KOPT-K1 (cell line): ENCODE data around the gene CPM.

Source experiments
- H3K27ac ChIP-seq: fragments of 200-600 bp; sonication (generic); 2 replicates; pipeline ENCODE4 v1.5.1; 2016; ENCODE audit warnings: antibody characterized with exemption, mild to moderate bottlenecking, low read depth, low read length; ENCODE audit not compliant: poor library complexity, severe bottlenecking
- H3K36me3 ChIP-seq: fragments of 200-600 bp; sonication (generic); 2 replicates; pipeline ENCODE4 v1.5.1; 2017; ENCODE audit warnings: antibody characterized with exemption, mild to moderate bottlenecking, low read length, moderate library complexity; ENCODE audit not compliant: insufficient read depth
- H3K9me3 ChIP-seq: fragments of 200-600 bp; sonication (generic); 2 replicates; pipeline ENCODE4 v1.5.1; 2017; ENCODE audit warnings: antibody characterized with exemption, low read length, mild to moderate bottlenecking; ENCODE audit not compliant: insufficient read depth, poor library complexity, severe bottlenecking

CPM gene

DNA sequence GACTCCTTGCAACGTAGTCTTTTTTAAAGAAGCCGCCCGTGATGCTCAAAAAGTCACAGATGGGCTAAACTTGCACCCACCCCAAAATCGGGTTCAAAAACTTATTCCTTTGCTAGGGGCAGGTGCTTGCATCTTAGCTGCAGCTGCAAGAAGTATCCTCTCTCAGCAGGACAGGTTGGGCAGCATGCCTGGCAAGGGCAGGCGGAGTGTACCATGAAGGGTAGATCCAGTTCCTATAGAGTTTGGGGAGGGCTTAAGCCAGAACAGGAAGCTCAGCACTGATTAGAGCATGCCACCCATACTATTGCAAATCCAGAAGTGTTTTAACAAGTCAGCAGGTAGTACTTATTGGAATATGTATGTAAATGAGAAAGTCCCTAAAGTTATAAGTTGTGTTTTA lies 48.7 kb downstream of the CPM start:
- Histone ChIP-seq H3K9me3 (no peaks in the 10 kb centered on the region), H3K36me3 (no peaks in the 10 kb centered on the region), H3K27ac (no peak overlapping the region)

DNA sequence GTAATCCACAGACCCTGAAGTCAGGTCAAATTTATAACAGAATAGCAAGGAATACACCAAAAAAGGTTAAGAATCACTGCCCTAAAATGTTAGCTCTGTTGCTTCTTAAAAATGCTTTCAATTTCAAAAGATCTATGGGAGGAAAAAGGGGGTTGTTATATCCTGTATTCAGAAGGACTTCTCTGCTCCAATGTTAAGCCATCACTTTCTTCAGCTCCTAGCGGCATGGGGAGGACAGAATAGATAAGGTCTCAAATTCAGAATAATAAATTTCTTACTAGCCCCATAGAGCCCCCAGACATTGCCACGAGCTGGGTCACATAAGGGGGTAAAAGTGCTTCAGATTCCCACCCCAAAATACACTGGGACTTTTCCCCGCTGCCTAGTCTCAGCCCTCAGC lies 49.8 kb downstream of the CPM start:
- no peaks in the 10 kb centered on the region for H3K36me3 ChIP-seq
- H3K27ac ChIP-seq = no peak overlapping the region
- H3K9me3 ChIP-seq = peaks cover 8% of the 10 kb centered on the region

DNA sequence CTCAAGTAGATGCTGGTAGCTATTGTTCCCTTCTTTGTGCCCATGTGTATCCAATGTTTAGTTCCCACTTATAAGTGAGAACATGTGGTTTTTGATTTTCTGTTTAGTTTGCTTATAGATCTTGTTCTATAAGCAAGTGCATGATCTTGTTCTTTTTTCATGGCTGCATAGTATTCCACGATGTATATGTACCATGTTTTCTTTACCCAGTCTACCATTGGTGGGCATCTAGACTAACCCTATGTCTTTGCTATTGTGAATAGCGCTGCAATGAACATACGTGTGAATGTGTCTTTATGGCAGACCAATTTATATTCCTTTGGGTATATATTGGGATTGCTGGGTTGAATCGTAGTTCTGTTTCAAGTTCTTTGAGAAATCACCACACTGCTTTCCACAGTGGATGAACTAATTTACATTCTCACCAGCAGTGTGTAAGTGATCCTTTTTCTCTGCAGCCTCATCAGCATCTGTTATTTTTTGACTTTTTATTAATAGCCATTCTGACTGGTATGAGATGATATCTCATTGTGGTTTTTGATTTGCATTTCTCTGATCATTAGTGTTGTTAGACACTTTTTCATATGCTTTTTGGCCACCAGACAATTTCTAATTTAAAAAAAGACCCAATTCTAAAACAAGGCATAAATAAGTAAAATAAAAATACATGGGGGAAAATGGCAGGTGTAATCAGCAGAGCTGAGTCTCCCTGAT lies 50.6 kb downstream of the CPM start:
- peaks cover 8% of the 10 kb centered on the region for H3K9me3 ChIP-seq
- no peak overlapping the region for H3K27ac ChIP-seq
- no peaks in the 10 kb centered on the region for H3K36me3 ChIP-seq

DNA sequence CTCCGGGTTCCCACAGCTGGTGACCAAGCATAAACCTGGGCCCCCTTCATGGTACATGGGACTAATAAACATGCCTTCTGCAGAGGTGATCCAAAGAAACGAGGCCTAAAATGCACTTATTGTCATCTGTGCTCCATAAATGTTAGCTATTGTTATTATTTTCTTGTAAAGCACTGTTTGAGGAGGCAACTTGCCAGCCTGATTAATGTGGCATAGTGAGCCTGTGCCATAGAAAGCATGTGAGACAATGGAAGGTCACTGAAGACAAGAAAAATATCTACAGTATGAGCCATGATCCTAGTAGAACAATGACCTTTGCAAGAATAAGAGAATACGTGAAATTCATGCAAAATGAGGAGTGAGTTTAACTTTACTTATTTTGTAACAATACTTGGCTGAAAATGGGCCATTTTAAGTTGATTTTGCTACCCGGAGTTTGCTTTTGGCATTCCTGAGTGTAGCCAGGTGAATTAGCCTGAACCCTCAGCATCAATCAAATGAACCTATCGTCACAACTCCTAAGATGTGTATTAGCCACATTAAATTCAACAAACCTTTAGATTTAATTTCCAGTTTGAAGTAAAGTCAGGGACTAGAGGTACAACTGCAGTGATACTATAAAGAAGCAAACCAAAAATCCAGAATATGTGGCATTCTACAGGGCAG lies 52.2 kb downstream of the CPM start:
- Histone ChIP-seq H3K9me3 (peaks cover 8% of the 10 kb centered on the region), H3K36me3 (no peaks in the 10 kb centered on the region), H3K27ac (no peak overlapping the region)

DNA sequence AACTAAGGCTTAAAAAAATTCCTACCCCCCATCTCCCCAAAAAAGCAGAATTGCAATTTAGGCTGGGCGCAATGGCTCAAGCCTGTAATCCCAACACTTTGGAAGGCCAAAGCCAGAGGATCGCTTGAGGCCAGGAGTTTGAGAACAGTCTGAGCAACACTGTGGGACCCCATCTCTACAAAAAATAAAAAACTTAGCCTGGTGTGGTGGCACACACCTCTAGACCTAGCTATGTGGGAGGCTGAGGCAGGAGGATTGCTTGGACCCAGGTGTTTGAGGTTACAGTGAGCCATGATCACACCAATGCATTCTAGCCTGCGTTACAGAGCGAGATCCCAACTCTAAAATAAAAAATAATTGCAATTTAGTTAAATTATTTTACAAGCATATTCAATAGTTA lies 54.1 kb downstream of the CPM start:
- Histone ChIP-seq H3K27ac (no peak overlapping the region), H3K9me3 (peaks cover 8% of the 10 kb centered on the region), H3K36me3 (no peaks in the 10 kb centered on the region)

DNA sequence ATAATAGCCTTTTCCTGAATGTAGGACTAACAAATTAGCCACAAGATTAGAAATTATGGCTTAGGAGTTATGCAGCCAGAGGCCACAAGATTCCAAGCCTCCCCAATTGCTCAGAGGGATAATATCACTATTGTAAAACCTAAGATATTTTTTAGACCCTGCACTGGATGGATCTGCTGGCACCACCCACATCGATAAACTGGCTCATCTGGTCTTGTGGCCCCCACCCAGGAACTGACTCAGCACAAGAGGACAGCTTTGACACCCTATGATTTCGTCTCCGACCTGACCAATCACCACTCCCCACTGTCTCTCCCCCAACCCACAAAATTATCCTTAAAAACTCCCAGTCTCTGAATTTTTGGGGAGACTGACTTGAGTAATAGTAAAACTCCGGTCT lies 54.7 kb downstream of the CPM start:
- Histone ChIP-seq H3K36me3 (no peaks in the 10 kb centered on the region), H3K9me3 (peaks cover 8% of the 10 kb centered on the region), H3K27ac (no peak overlapping the region)

DNA sequence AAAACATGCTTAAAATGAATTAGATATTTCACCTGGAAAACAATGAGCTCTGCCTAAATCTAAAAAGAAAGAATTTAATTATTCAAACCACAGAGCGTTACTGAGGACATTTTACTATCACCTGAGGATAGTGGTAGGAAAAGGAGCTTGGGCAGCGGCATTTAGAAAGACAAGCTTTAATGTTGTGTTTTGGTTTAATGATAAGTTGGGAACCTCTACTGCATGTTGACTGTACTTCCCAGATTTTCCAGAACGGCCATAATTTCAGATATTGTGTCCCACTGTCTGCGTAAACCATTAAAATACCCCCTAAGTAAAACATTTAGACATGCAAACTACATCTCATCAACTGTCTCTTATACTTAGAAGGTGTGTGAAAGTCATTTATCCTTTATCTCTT lies 55.4 kb downstream of the CPM start:
- Histone ChIP-seq H3K36me3 (no peaks in the 10 kb centered on the region), H3K27ac (no peak overlapping the region), H3K9me3 (peaks cover 8% of the 10 kb centered on the region)

DNA sequence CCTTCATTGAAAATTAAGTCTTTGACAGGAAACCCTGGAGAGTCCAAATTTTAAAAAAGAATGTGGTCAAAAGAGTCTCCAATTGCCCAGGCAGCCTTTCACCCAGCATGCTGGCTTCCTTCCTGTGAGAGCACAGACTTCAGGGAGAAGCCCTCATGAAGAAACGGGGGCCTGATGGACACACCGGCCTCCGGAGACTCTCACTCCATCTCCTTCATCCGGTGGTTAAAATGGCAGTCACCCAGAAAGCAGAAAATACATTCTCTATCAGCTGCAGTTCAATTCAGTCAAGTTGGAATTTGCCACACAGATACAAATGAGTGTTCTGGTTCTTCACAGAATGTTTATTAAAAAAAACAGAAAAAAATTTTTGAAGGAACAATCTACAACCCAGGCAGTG lies 56.5 kb downstream of the CPM start:
- H3K36me3 ChIP-seq = no peaks in the 10 kb centered on the region
- no peak overlapping the region for H3K27ac ChIP-seq
- peaks cover 8% of the 10 kb centered on the region for H3K9me3 ChIP-seq

DNA sequence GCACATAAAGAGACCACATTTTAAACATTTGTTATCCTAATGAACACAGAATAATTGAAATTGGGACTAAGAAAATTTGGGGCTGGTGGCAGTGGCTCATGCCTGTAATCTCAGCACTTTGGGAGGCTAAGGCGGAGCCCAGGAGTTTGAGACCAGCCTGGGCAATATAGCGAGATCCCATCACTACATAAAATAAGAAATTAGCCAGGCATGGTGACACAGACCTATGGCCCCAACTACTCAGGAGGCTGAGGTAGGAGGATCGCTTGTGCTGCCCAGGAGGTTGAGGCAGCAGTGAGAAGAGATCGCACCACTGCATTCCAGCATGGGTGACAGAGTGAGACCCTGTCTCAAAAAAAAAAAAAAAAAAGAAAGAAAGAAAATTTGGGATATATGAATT lies 59.7 kb downstream of the CPM start:
- Histone ChIP-seq H3K9me3 (peaks cover 2% of the 10 kb centered on the region), H3K36me3 (no peaks in the 10 kb centered on the region), H3K27ac (no peak overlapping the region)

DNA sequence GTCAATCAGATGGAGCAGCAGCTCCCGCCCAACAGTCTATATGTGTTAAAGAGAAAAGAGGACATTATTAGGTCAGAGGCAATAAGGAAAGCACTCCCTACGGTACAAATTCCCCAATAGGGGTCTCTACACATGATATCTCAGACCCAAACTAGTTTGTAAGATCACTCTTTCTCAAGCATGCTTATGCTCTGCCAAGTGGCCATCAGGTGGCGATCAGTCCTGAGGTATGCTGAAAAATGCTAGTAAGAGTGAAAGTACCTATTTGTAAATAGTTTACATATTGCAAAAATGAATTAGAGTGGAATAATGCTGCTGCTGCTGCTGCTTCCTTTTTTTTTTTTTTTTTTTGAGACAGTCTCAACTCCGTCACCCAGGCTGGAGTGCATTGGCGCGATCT lies 61.0 kb downstream of the CPM start:
- H3K9me3 ChIP-seq = no peaks in the 10 kb centered on the region
- no peaks in the 10 kb centered on the region for H3K36me3 ChIP-seq
- no peak overlapping the region for H3K27ac ChIP-seq

DNA sequence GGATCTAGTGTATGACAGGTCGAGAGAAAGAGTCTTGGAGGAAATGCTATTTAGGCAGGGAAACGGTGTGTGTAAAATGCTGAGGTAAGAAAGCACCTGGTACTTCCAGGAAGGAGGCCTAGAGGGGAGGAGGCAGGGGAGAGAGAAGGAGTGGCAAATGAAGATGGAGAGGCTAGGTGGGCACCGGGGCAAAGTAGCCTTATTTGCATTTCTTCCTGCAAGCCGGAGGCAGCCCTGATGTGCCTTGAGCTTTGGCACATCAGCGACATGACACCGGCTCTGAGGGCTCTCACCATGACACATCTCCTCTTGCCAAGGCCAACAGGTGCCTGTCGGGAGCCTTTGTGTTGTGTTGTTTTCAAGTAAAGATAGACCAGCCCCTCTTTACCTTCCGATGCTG lies 61.6 kb downstream of the CPM start:
- Histone ChIP-seq H3K9me3 (no peaks in the 10 kb centered on the region), H3K27ac (no peak overlapping the region), H3K36me3 (no peaks in the 10 kb centered on the region)

DNA sequence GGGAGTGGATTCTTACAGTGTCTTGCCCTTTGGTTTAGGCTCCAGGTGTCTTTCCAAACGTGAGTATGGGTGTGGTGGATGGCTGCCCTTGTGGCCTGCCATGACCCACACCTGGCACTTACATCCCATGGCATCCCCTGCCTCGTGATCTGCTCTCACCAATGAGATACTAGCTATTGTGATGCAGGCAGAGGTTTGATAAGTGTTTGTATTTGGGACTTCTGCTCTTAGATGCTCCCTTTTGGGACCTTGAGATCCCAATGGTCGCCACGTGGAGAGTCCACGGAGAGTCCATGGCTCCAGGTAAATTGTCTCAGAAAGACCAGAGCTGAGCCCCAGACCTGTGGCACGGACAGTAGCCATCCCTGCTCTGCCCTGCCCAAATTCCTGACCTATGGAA lies 62.5 kb downstream of the CPM start:
- no peaks in the 10 kb centered on the region for H3K36me3 ChIP-seq
- no peak overlapping the region for H3K27ac ChIP-seq
- no peaks in the 10 kb centered on the region for H3K9me3 ChIP-seq

DNA sequence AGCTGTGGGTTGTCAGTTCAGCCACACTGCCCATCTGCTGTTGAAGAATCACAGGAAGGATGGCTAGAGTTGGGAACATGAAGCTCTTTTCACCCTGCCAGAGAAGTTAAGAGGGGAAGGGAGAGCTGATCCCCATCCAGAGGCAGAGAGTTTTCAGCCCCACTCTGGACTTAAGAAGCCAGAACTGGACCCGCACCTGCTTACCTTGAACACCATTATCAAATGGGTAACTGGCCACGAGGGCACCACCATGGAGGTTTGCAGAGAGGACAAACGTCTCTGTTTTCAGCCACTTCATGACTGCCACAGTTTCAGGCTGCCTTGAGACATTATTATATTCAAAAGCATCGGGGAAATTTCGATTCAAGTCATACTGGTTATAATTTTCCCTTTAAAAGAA lies 63.0 kb downstream of the CPM start:
- H3K36me3 ChIP-seq = no peaks in the 10 kb centered on the region

DNA sequence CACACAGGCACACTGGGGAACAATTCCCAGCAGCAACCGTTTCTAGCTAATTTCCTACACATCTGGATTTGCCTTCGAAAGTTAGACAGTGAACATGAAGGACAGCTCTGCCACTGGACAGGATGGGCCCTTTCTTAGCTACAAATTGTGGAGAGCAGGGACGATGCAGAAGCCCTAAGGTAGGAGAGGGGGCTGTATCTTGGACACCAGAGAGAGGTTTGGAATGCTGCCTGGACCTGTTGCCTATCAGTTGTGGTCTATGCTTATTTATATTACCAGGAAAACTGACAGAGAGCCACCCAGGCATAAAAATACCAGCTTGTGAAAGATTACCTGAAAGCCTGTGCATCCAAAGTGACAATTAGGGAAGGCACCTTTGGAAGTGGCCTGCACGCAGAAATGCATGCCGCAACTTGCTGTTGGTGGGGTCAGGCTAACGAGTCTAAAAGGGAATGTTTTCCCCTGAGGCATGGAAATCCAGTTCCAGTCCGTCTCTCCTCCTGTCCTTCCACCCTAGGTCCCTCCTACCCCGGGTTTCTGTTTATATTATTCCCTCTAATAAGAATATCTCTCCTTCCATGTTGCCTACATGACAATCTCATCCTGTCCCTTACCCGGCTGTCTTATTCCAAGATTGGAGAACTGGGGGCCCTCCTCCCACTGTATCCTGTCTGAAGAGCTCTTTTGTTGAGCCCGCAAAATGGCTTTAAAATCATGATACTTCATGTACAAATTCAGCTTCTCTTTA lies 64.8 kb downstream of the CPM start:
- no peak overlapping the region for H3K27ac ChIP-seq
- no peaks in the 10 kb centered on the region for H3K9me3 ChIP-seq
- H3K36me3 ChIP-seq = no peaks in the 10 kb centered on the region

More for the DNA sequence above, 63.0 kb downstream of the CPM start:
- Histone ChIP-seq H3K9me3 (no peaks in the 10 kb centered on the region), H3K27ac (no peak overlapping the region)

DNA sequence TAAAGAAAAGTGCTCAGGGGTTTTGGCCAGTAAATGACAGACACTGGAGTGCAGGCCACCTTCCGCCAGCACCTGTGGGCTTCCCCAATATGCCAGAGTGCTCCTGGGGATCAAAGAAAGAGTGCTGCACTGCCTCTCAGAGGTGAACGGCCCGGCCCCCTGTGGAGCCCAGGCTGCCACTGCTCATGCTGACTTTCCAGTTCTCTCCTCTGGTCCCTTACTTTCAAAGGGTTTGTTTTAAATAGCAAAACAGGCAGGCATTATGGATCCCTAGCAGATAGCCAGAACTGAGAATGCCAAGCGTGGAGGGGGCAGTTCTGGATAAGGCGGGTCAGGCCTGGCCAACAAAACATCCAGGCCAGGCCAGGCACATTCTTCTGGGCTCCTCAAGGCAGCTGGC lies 65.4 kb downstream of the CPM start:
- H3K36me3 ChIP-seq = no peaks in the 10 kb centered on the region
- no peaks in the 10 kb centered on the region for H3K9me3 ChIP-seq
- no peak overlapping the region for H3K27ac ChIP-seq
